ENCODE measurements around the gene NOTCH3.

- TF ChIP-seq RAD21 (IDR thresholded peaks at IDR 0.05; ENCODE audit: low read depth) (no peak), SRF (IDR thresholded peaks at IDR 0.05; ENCODE audit: low read depth) (no peak), POLR2A (IDR thresholded peaks at IDR 0.05; ENCODE audit: borderline replicate concordance, extremely low read depth, insufficient read depth, insufficient read length) (no peak), POLR2AphosphoS5 (IDR thresholded peaks at IDR 0.05; ENCODE audit: low read depth, low read length) (no peak), CTCF (IDR thresholded peaks at IDR 0.05 in 2 of 3, conservative IDR thresholded peaks at IDR 0.05 in 1 of 3; ENCODE audit: borderline replicate concordance in 1 of 3, insufficient read depth in 1 of 3, low read depth in 2 of 3, low read length in 2 of 3) (no peak), CBX3 (IDR thresholded peaks at IDR 0.05; ENCODE audit: low read depth) (no peak)
These were observed 38.6 kb upstream of the NOTCH3 start for GRCh38 chr19:15239337-15239949.
